Fibroblast of peridontal ligament (primary cell): ENCODE data around the gene PTPRH.
A peak's percentile ranks its signal among the peaks of the same experiment; 100 is the strongest.
"Not testable (repeated sequence)": the region's sequence is repeated elsewhere in the genome, so short reads cannot be mapped to it uniquely, and the experiment has no call there.

Source experiments
- DNase-seq: peaks from one replicate; pipeline ENCODE4 v3.0.0-alpha.2; 2010; ENCODE audit errors: extremely low read depth

The PTPRH gene

DNA sequence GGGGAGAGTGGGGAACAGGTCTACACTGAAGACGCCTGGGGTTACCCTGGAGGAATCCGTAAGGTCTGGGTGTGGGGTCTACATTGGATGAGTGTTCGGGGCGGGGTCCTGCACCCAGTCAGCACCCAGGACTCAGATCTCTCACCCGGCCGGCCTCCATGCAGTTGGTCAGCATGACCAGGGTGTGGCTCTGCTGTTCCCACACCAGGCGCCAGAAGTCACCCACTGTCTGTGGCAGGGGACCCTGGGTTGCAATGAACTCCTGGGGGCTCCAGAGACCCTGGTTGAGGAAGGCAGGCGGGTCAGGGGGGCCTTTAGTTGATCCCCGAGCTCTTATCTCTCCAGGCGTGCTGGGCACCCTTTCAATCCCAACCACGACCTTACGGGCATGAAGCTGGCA, 23.2 kb downstream of the PTPRH start:
- no peak for DNase-seq

DNA sequence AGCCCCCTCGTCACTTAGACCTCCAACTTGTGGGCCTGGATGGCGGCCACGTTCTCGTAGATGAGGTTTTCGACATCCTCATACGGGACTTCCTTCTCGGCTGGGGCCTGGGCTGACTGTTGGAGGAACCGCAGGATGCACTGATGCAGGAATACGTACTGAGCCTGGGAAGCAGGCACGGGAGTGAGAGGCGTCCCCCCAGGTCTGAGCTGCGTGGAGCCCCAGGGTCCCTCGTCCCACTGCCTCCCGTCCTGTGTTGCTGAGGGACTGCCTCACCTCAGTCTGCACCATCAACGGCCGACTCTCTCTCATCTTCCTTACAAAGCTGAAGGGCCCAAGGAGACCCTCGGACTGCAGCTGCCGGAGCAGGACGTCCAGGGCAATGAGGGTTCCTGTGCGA, 27.6 kb downstream of the PTPRH start:
- no peak for DNase-seq

DNA sequence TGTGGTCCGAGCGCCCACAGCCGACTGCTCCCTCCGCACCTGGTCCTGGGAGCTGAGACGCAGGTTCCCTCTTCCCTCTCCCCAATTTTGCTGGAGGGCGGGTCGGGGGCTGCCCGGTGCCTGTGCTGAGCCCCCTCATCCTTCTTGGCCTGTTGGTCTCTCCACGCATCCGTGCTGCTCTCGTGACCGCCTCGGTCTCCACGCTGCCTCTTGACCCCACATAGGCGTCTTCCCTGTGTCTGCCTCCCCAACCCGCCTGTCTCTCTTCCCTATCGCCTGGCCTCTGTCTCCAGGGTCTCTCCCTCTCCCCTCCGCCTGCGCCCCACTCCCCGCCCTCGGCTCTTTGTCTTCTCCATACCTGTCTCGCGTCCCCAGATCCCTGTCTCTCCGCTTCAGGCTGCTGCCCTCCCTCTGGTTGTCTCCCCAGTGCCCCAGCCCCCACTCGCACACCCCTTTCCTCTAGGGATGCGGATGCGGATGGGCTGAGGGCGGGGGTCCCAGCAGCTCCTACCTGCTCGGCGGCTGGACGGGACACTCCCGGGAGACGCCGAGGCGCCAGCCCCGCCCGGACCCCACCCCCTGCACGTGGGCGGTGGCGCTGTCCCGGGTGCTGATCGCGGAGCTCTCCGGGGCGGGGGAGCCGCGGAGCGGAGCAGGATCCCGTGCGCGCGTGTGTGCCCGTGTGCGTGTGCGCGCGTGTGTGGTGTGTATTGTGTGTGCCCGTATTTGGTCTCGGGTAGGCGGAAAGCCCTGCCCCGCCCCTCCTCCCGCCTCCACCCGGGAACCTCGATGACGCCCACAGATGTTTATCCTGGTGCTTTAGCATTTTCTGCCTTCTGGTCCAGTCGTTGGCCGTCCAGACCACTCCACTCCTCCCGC, 29.5 kb downstream of the PTPRH start, which contains the start of gene SYT5:
TSS of gene SYT5 (minus strand) at position 684 of the 879 bp plus-strand sequence. CDS start 1,248 bp downstream, outside the sequence.
- no peak for DNase-seq

DNA sequence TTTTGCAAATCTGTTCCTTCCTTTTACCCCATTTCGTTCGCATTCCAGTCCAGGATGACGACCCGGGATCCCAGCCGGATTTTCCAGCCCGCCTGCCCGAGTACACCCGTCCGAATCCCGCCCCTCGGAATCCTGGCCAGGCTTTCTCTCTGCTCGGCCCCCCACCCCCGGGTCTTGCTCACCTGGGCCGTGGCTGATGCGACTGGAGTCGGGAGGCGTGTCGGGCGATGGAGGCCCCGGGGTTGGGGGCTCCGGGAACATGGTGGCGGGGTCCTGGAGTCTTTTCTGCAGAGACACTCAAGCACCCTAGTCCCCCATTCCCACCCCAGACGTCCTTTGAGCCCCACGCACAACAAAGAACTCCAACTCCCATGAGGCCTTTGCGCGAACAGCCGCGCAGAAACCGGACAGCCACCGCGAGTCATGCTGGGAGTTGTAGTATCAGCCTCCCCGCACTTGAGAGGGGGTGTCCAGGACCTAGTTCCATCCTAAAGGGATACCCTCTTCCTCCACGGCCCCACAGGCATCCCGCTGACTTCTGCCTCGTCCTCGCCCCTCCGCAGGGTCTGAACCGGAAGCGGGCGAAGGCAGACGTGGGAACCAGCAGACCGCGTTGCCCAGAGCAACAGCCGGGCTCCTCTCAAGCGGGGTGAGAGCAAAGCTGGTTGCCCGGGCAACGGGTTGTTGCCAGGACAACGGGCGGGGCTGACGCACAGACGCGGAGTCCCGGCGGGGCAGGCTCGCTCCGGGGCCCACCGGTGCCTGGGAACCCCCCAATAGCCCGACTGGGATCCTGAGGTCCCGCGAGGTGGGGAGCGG, 30.3 kb downstream of the PTPRH start:
- peak; percentile 65 for DNase-seq

DNA sequence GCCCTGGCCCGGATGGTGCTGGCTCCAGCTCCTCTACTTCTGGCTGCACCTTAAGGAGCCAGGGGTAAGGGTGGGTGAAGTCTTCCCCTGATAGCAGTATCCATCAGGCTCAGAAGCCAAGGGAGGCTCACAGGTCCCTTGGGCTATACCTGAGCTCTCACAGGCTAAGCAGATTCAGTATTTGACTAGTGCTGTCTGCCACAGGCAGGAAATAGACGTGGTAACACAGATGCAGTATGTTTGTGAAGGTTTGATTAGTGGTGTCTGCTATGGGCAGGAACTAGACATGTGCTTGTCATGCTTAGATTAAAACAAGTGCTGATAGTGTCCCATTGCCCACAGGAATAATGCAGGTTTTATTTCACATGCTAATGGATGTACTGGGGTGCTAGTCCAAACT, 33.2 kb downstream of the PTPRH start:
- DNase-seq = no peak

DNA sequence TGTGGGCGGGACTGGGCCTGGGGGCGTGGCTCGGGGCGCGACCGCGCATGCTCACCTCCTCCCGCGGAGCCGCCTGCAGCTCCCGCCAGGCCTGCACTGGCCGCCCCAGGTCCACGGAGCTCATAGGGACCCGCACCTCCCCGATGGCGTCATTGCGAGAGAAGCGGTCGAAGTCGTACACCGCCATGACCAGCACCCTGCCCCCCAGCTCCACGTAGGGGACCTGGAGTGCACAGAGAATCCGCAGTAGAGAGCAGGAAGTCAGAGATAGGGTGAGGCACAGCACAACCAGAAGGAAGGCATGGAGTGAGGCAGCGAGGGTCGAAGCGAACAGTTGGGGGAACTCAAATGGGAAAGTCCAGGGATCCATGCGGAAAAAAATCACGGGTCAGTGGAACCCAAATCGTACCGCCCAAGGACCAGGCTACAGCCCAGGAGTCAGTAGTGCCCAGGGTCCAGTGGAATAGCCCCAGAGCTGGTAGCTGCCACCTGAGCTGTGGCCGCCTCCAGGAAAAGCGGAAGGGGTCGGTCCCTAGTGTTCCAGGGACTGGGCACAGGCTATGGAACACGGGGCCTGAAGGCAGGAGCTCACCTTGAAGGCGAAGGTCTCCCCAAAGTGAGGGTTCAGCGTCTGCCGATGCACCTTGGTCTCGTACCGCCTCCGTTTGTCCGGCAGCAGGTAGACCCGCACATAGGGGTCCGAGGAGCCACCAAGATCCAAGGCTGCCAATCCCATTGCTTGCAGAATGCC, 34.0 kb downstream of the PTPRH start:
- DNase-seq = no peak

DNA sequence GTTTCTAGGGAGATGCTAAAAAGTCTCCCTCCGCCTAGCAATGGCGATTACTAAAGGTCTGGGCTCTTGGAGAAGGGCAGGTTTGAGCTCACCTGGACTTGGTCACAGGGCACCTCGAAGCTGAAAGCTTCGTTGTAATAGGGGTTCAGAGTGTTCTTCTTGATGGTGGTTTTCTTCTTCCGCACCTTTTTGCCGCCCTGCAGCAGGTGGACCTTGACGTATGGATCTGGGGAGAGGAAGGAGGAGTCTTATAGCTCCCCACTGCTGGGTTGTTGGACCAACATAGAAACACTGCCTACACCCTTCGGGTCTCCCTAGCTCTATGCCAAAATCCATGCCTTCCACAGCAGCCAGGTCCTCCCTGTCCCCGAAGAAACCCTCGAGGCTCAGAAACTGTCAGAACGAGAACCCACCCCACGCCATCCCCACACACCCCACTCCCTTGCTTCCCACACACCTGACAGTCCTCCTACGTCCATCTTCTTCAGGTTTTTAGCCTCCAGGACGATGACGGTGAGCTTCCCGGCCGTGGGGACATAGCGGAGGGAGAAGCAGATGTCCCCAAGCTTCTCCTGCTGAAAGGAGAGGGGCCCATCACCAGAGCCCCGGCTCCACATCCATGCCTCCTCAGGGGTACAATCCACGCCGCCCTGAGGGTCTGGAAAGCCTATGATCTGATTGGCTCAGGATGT, 34.7 kb downstream of the PTPRH start:
- DNase-seq = no peak

DNA sequence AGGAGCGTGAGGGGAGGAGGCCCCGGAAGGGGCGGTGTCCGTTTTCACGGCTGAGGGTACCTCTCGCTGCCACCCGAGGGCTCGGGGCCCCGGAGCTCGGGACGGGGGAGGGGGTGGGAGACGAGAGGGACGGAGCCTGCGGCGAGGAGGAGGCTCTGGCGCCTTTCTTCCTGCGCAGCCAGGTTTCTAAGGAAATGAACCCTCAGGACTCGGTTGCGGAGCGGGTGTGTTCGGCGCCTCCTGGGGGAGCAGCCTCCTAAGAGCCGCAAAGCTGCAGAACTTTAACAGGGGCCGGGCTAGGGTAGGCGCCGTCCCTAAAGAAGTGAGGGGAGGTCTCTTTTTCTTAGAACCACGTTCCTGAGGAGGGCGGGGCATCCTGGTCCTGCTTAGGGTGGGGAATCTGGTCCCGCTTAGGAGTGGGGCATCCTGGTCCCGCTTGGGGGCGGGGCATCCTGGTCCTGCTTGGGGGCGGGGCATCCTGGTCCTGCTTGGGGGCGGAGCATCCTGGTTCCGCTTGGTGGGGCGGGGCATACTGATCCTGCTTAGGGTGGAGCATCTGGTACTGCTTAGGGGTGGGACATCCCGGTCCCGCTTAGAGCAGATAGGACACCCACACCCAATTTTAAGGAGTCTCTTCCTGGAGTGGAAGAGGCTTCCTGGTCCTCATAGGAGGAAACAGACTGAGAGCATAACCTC, 35.4 kb downstream of the PTPRH start:
- peak; percentile 67 for DNase-seq

DNA sequence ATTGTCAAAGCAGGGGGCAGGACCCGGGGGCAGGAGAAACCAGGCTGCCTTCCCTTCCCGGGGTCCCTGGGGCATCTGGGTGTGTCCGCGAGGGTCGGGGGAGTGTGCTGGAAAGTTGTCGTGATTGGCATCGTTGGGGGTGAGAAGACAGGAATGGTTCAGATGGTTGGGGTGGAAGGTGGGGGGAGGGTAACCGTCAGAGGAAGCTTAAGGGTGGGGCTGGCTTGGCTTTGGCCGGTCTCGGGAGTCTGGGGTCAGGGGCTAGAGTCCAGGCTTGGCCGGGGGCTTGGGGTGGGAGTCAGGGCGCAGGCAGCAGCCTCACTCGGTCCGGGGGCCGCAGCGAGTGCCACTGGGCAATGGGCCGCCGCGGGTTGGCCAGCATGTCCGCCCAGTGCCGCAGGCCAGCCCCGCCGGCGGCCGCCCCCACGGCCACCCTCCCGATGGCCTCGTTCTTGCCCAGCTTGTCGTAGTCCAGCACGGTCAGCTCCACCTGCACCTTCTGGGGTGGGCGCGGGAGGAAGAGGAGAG, 36.1 kb downstream of the PTPRH start:
- no peak for DNase-seq

DNA sequence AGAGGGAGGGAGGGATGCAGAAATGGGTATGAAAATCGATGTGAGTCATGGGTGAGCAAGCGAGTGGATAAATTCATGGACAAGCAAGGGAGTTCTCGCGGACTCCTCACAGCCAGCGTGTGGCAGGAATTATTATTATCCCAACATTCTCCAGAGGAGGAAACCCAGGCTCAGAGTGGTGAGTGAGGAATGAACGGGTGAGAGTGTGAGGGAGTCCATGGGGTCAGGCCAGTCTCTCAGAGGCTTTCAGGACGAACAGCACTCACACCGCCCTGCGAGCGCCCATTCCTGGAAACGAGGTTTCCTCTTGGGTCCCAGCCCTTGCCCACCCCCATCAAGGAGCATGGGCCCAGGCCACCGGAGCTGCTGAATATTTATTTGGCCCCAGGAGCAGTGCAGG, 36.6 kb downstream of the PTPRH start:
- peak; percentile 67 for DNase-seq

DNA sequence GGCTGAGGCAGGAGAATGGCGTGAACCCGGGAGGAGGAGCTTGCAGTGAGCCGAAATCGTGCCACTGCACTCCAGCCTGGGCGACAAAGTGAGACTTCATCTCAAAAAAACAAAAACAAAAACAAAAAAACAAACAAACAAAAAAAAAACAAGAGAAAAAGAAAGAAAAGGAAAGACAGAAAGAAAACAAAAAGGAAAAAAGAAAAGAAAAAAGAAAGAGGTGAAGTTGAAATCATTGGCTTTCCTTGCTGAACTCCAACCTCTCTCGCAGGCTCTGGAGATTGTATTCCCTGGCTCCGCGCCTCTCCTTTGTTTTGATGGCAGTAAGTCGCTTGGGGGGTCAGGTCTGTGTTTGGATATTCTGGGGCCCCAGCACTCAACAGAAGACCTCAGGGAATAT, 37.0 kb downstream of the PTPRH start:
- DNase-seq = not testable (repeated sequence)

DNA sequence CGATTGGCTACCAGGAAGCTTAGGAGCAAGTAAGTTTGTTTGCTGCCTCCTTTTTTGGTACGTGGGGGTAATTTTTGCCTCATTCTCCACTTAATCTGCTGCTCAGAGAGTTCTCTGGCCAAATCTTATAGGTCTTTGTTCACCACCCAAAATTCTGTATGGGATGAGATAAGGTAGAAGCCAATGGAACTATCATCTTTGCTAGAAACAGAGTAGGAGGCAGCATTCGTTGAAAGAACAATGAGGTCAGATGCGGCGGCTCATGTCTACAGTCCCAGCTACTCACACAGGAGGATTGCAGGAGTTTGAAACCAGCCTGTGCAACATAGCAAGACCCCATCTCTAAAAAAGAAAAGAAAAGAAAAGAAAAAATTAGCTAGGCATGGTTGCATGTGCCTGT, 37.9 kb downstream of the PTPRH start:
- DNase-seq = no peak

DNA sequence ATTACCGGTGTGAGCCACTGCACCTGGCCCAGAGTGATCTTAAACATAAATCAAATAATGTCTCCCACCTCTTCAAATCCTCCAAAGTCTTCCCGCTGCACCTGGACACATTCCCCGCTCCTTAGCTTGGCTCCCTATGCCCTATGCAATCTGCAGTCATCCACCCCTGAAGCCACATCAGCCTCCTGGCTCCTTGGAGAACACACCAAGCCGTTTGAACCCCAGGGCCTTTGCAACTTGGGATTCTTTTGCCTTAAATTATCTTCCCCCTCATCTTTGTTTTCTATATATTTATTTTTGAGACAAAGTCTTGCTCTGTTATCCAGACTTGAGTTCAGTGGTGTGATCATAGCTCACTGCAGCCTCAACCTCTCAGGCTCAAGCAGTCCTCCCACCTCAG, 40.2 kb downstream of the PTPRH start:
- DNase-seq = no peak

DNA sequence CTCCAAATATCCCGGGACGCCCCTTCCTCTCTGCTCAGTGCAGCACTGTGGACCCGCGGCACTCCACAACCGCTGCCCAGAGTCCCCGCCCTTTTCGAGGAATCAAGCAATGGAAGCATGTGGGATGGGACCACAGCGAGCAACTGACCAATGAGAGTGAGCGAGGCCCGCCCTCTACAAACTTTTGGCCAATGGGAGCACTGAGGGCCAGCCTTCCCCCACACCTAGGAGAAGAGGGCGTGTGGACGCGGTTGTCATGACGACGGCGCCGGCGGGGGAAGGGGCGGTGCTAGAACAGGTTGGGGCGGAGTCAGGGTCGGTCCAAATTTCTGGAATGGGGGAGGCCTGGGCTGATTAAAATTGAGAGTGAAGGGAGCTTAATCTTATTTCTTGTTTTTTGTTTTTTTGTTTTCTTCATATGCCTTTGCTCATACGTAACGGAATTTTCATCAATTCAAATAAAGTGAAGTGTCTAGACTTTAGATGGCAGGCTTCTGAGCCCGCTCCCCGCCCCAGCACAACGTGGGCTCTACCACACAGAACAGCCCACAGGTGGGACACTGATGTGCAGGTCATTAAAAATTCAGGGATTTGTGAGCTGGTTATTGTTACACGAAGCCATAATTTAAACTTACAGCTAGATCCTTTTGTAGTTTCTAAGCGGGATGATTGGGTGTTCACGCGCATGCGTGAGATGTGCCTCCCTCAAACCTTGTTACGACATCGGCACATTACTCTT, 42.6 kb downstream of the PTPRH start, which contains the start of gene DNAAF3:
TSS of gene DNAAF3 (minus strand) at position 84 of the 739 bp plus-strand sequence. CDS start 200 bp downstream, outside the sequence.
- peak; percentile 94 for DNase-seq

DNA sequence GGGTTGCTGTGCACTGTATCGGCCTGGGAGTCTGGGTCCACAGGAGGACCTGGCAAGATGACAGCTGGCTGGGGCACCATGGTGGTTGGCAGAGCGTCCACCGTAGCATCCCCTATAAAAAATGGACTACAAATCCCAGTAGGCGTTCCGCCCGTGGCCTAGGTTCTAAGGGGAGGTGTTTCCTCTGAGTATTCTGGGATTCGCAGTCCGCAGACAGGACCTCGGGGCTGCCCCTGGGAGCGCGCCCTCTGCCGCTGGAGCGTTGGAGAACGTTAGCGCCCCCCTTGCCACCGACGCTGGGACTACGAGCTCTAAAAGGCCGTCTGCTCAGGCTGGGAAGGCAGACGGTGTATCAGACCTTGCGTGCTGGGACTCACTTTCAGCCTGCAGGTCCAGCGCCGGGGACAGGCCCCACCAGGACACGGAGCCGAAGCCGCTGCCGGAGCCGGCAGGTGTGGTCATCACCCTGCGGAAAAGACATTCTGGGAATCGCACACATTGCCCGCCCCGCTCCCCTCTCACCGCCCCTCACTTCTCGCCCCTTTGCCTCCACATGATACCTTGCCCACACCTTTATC, 43.3 kb downstream of the PTPRH start:
- DNase-seq = peak; percentile 55

DNA sequence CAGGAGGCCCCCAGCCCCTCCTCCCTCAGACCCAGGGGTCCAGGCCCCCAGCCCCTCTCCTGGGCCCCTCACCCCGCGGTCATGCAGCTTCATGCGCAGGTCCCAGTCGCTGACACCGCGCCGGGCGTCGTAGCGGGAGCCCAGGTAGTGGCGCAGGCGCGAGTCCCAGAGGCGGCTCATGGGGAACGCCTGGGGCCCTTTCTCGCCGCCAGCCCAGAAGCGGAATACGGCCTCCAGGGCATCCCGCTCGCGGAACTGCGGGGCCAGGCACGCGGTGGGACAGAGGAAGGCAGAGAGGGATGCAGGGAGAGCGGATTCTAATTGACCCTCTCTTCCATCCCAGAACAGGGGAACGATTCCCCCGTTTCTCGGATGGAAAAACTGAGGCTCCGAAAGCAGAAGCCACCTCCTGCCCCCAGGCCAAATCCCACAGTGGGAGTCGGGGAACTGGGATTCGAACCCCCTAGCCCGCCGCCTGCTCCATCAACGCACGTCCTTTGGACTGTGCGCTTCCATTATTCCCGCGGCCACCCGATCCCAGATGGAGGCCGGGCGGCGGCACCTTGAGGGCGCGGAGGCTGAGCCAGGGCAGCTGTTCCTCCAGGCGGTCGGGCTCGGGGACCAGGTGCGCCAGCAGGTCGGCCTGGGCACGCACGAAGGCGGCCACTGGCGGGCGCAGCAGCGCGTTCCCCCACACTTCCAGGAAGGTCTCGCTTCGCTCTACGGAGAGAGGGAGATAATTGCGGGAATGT, 47.6 kb downstream of the PTPRH start:
- no peak for DNase-seq

DNA sequence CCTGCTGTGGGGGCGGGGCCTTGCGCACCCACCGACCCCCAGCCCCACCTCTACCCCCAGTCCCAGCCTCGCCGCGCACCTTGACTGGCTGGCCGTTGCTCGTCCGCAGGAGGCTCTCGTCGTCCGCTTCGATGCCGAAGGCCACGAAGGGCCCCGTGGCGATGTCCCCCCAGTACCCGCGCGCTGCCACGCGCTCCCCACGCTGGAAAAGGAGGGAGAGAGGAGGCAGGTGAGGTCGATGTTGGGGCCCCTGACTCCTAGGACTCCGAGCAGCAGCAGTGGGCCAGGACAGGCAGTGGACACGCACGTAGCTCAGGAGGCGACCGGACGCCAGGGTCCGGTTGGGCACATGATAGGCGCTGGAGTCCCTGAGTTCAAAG, 48.3 kb downstream of the PTPRH start:
- no peak for DNase-seq

DNA sequence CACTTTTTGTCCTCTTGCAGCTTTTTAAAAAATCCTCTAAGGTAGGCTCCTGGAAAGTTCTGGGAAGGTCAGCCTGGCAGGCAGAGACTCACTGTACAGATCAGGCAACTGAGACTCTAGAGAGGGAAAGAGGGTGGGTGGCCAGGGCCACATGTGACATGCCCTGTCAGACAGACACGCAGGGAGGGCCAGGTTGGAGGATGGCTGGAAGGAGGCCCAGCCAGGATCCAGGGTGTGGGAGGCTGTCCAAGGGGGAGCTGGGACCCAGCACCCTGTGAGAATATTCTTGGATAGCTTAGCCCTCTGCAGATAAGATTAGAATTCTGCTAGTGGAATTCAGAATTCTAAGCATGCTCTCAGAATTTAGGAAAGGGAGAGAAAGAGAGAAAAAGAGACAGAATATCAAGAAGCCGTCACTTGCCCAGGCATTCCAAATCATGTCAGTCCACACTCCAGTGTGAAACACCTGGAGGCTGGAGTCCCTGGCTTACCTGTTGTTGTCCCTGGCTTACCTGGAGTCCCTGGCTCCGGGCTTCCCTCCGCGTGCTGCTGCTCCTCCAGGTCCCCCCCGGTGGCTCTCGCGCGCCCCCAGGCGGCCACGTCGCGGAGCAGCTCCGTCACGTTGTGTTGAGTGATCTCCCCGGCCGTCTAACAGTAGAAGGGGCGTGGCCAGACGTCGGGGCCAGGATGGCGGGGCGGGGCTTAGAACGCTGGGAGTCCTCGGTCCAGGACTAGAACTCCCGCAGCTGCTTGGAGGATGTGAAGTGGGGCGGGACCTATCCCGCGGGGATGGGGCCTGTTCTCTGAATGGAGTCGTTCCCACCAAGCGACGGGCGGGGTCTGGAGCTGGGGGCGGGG, 48.9 kb downstream of the PTPRH start:
- DNase-seq = peak; percentile 60
